Stomach (tissue), 4 donors: ENCODE data around the gene GHRL.

Experiments
- EP300 ChIP-seq: sonication (generic); formaldehyde crosslinking; IDR thresholded peaks from one replicate; pipeline ENCODE4 v1.6.1; 2017; ENCODE audit warnings: antibody characterized with exemption
- POLR2A ChIP-seq, 4 donors: fragments of 450-650 bp; IDR thresholded peaks; one replicate each; pipeline ENCODE4 v1.6.1; 2016; ENCODE audit warnings: antibody characterized with exemption in 4 of 4, control low read depth in 2 of 4, mild to moderate bottlenecking in 1 of 4, moderate library complexity in 1 of 4
- POLR2AphosphoS5 ChIP-seq, 3 donors: sonication (generic); formaldehyde crosslinking; IDR thresholded peaks; one replicate each; pipeline ENCODE4 v1.6.1; 2016; ENCODE audit warnings: antibody characterized with exemption in 3 of 3
- TF ChIP-seq, protein P1 (sequence below), 7 experiments: fragments of 450-650 bp in 4 of 7; fragments of 200-600 bp in 3 of 7; sonication (generic) in 3 of 7; IDR thresholded peaks; one replicate each; pipeline ENCODE4 v1.5.1; 2016 to 2019; ENCODE audit warnings: antibody characterized with exemption in 7 of 7, control low read depth in 2 of 7, mild to moderate bottlenecking in 1 of 7

DNA sequence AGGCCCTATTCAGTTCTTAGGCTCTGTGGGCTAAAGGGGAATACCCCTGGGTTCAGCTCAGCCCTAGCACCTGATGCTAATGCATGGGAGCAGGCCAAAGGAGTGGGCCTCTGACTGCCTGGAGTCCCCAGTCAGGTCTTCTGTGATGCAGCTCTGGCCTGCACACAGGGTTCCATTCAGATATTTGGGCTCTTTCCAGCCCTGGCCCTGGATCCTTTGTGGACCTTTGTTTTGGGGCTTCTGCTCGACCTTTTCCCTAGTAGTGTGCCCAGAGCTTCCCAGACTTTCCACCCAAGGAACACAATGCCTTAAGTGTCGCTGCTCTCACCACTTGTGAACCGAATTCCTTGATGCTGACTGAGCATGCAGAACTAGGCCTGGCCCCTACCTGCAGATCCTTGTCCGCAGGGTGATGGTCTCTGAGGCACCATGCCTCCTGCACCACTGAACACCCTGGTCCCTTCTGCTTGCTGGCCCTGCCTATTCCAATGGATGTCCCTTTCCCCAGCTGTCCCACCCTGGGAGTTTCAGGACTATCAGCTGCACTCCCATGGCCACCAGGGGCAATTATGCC, 23.1 kb upstream of the GHRL start:
- TF ChIP-seq, protein P1, sequence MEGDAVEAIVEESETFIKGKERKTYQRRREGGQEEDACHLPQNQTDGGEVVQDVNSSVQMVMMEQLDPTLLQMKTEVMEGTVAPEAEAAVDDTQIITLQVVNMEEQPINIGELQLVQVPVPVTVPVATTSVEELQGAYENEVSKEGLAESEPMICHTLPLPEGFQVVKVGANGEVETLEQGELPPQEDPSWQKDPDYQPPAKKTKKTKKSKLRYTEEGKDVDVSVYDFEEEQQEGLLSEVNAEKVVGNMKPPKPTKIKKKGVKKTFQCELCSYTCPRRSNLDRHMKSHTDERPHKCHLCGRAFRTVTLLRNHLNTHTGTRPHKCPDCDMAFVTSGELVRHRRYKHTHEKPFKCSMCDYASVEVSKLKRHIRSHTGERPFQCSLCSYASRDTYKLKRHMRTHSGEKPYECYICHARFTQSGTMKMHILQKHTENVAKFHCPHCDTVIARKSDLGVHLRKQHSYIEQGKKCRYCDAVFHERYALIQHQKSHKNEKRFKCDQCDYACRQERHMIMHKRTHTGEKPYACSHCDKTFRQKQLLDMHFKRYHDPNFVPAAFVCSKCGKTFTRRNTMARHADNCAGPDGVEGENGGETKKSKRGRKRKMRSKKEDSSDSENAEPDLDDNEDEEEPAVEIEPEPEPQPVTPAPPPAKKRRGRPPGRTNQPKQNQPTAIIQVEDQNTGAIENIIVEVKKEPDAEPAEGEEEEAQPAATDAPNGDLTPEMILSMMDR (IDR thresholded peaks at IDR 0.05) = no peak
- no peak for TF ChIP-seq EP300
- TF ChIP-seq POLR2AphosphoS5 (IDR thresholded peaks at IDR 0.05) = no peak
- TF ChIP-seq POLR2A (IDR thresholded peaks at IDR 0.05) = no peak
